Esophagus muscularis mucosa (tissue), 4 donors: ENCODE data around the gene GNS. TPM values are rescaled to one million over a fixed set of nuclear protein-coding genes. Genes with fewer than 3 reads are reported as not detected.
"Not testable (repeated sequence)": the region's sequence is repeated elsewhere in the genome, so short reads cannot be mapped to it uniquely, and the experiment has no call there.

ENCODE experiments used
- DNase-seq: peaks from one replicate; pipeline ENCODE4 v3.0.0-alpha.2; 2017; ENCODE audit errors: extremely low spot score
- H3K27ac ChIP-seq, 4 donors: fragments of 200-600 bp; sonication (generic); replicated peaks in 1 of 4; 1 replicate in 3 of 4; 2 replicates in 1 of 4; pipeline ENCODE4 v1.5.1; 2016 to 2019; ENCODE audit warnings: mild to moderate bottlenecking in 1 of 4
- H3K27me3 ChIP-seq, 4 donors: fragments of 200-600 bp; sonication (generic); one replicate each; pipeline versions ENCODE4 v1.5.1 to v1.6.0; 2016 to 2019
- H3K36me3 ChIP-seq, 4 donors: fragments of 200-600 bp; sonication (generic); one replicate each; pipeline ENCODE4 v1.5.1; 2016 to 2019
- H3K4me1 ChIP-seq, 4 donors: fragments of 200-600 bp; sonication (generic); one replicate each; pipeline ENCODE4 v1.5.1; 2016 to 2019
- H3K4me3 ChIP-seq, 4 donors: fragments of 200-600 bp; sonication (generic); 1 replicate in 2 of 4; 2 replicates in 2 of 4; pipeline ENCODE4 v1.5.1; 2016 to 2019; ENCODE audit warnings: mild to moderate bottlenecking in 4 of 4, moderate library complexity in 1 of 4
- H3K9me3 ChIP-seq, 4 donors: fragments of 200-600 bp; sonication (generic); 1 replicate in 3 of 4; 2 replicates in 1 of 4; pipeline ENCODE4 v1.5.1; 2016 to 2019
- EP300 ChIP-seq: sonication (generic); formaldehyde crosslinking; IDR thresholded peaks from one replicate; pipeline ENCODE4 v1.6.1; 2017; ENCODE audit warnings: antibody characterized with exemption
- POLR2A ChIP-seq: fragments of 450-650 bp; IDR thresholded peaks from one replicate; pipeline ENCODE4 v1.6.1; 2017; ENCODE audit warnings: antibody characterized with exemption, moderate library complexity, mild to moderate bottlenecking, low read depth
- POLR2AphosphoS5 ChIP-seq, 2 donors: sonication (generic); formaldehyde crosslinking; IDR thresholded peaks; one replicate each; pipeline ENCODE4 v1.6.1; 2017; ENCODE audit warnings: antibody characterized with exemption in 2 of 2
- WGBS: methylation state at CpG from one replicate; pipeline ENCODE4 v1.1.5; 2018; 5-methylcytosine and 5-hydroxymethylcytosine counted together
- intact Hi-C: fragments of 100-400 bp; cut with DNase I; formaldehyde crosslinking; loops from one replicate; pipeline ENCODE4 v1.15.1; 2023
- total RNA-seq, 4 donors: library from RNA; depleted of rRNA; stranded (reverse); fragments of >200 nt; gene quantifications; one replicate each; pipeline versions ENCODE4 v1.1.0 to v1.2.1, GENCODE V29; 2016
- TF ChIP-seq, protein P1 (sequence below), 3 experiments: fragments of 200-600 bp in 2 of 3; fragments of 450-650 bp in 1 of 3; sonication (generic) in 2 of 3; IDR thresholded peaks; one replicate each; pipeline ENCODE4 v1.5.1; 2017 to 2019; ENCODE audit warnings: antibody characterized with exemption in 3 of 3, mild to moderate bottlenecking in 2 of 3, moderate library complexity in 1 of 3

Gene GNS
- total RNA-seq, 4 donors from 2014 or later: 71.0 to 92.9 (median 89.9) TPM

DNA sequence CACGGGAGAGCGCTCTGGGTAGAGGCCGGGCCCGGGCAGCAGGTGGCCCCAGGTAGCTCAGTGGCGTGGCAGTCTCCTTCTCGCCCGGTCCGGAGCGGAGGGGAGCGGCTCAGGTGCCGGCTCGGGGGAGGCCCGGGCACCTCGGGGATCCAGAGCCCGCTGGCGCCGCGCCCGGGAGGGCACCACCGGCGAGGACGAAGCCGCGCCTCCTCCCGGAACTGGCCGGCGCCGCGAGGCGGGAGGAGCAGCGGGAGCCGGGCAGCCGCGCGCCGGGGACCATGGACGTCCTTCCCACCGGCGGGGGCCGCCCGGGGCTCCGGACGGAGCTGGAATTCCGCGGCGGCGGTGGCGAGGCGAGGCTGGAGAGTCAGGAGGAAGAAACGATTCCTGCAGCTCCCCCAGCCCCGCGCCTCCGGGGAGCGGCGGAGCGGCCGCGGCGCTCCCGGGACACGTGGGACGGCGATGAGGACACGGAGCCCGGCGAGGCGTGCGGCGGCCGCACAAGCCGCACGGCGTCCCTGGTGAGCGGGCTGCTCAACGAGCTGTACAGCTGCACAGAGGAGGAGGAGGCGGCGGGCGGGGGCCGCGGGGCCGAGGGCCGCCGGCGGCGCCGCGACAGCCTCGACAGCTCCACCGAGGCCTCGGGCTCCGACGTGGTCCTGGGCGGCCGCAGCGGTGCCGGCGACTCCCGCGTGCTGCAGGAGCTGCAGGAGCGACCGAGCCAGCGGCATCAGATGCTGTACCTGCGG lies 21.5 kb upstream of the GNS start:
- intact Hi-C loops: no loop called here
- H3K27ac ChIP-seq: peak overlapping the region in 3 of 4 donors; percentile 44 to 57 (median 53)
- DNase-seq: no peak
- no peak for TF ChIP-seq POLR2A
- no peak for TF ChIP-seq POLR2AphosphoS5 (IDR thresholded peaks at IDR 0.05)
- TF ChIP-seq, protein P1, sequence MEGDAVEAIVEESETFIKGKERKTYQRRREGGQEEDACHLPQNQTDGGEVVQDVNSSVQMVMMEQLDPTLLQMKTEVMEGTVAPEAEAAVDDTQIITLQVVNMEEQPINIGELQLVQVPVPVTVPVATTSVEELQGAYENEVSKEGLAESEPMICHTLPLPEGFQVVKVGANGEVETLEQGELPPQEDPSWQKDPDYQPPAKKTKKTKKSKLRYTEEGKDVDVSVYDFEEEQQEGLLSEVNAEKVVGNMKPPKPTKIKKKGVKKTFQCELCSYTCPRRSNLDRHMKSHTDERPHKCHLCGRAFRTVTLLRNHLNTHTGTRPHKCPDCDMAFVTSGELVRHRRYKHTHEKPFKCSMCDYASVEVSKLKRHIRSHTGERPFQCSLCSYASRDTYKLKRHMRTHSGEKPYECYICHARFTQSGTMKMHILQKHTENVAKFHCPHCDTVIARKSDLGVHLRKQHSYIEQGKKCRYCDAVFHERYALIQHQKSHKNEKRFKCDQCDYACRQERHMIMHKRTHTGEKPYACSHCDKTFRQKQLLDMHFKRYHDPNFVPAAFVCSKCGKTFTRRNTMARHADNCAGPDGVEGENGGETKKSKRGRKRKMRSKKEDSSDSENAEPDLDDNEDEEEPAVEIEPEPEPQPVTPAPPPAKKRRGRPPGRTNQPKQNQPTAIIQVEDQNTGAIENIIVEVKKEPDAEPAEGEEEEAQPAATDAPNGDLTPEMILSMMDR (IDR thresholded peaks at IDR 0.05): no peak
- no peak for TF ChIP-seq EP300
- H3K36me3 ChIP-seq: no peaks in the 10 kb centered on the region
- H3K27me3 ChIP-seq: peaks cover 6 to 55% (median 24%) of the 10 kb centered on the region in 4 donors
- H3K4me1 ChIP-seq: peaks cover 7 to 26% (median 21%) of the 10 kb centered on the region in 4 donors
- peaks cover 0 to 9% (median 2%) of the 10 kb centered on the region in 4 donors for H3K9me3 ChIP-seq
- 1% methylated on average over 28 of the region's 103 CpGs for WGBS
- peak overlapping the region; percentile 63 to 77 (median 66) for H3K4me3 ChIP-seq

DNA sequence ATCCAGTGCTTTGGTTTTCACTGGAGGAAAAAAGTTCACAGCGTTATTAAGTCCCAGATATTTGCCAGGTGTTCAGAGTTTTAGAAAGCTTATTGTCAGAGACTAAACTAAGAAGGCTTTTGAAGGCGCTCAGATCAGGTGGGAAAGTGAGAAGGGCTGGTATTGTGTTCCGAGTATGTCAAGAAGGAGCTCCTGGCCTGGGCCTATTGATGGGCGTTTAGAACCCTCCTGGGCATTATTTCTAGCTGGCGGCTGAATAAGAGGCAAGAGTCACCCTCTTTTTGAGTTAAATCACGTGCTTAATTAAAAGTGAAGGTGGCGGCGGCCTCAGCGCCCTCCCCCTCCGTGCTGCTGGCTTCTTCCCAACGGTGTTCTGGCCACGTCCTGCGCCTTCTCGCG lies 20.9 kb upstream of the GNS start:
- Histone ChIP-seq H3K27me3 (peaks cover 6 to 49% (median 23%) of the 10 kb centered on the region in 4 donors), H3K36me3 (no peaks in the 10 kb centered on the region), H3K4me1 (peaks cover 7 to 26% (median 21%) of the 10 kb centered on the region in 4 donors), H3K27ac (peak overlapping the region in 3 of 4 donors; percentile 44 to 57 (median 53)), H3K4me3 (peak overlapping the region; percentile 63 to 77 (median 66)), H3K9me3 (peaks cover 0 to 14% (median 6%) of the 10 kb centered on the region in 4 donors)
- 26% methylated on average over 8 of the region's 15 CpGs for WGBS
- TF ChIP-seq, protein P1 (IDR thresholded peaks at IDR 0.05): no peak
- TF ChIP-seq EP300 (no peak), POLR2A (no peak), POLR2AphosphoS5 (IDR thresholded peaks at IDR 0.05) (no peak)
- intact Hi-C loops: no loop called here
- DNase-seq: no peak

DNA sequence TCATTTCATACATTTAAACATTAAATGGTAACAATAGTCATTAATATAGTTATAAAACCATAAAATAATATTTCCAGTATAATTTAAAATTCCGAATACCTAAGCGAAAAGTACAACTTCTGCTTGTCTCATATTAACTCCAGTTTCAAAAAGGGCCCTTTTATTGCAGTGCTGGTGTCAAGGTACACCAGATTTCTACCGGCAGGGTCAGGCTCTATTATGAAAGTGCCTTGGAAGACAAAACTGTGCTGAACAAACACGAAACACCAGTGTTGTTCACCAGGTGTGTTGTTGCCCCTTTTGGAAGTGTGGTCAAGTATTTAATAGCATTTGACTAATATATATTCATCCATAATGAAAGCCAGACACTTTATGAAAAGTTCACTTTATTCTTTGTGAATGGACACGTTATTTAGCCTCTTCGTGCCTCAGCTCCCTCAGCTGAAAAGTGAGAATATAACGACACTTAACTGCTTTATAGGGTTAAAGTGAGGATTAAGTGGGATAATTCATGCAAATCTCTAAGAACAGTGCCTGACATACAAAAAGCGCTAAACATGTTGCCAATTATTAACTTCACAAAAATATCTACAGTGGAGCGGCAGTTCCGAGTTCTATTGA lies 20.3 kb upstream of the GNS start:
- no peak for DNase-seq
- H3K27ac ChIP-seq: no peak overlapping the region
- H3K36me3 ChIP-seq: no peaks in the 10 kb centered on the region
- H3K27me3 ChIP-seq: peaks cover 6 to 43% (median 23%) of the 10 kb centered on the region in 4 donors
- no peak overlapping the region for H3K4me3 ChIP-seq
- intact Hi-C loops: no loop called here
- H3K9me3 ChIP-seq: peaks cover 0 to 21% (median 11%) of the 10 kb centered on the region in 4 donors
- 83% methylated on average over 10 of the region's 10 CpGs for WGBS
- TF ChIP-seq POLR2A (no peak), EP300 (no peak), POLR2AphosphoS5 (IDR thresholded peaks at IDR 0.05) (no peak)
- TF ChIP-seq, protein P1 (IDR thresholded peaks at IDR 0.05): no peak
- peaks cover 7 to 26% (median 21%) of the 10 kb centered on the region in 4 donors for H3K4me1 ChIP-seq

DNA sequence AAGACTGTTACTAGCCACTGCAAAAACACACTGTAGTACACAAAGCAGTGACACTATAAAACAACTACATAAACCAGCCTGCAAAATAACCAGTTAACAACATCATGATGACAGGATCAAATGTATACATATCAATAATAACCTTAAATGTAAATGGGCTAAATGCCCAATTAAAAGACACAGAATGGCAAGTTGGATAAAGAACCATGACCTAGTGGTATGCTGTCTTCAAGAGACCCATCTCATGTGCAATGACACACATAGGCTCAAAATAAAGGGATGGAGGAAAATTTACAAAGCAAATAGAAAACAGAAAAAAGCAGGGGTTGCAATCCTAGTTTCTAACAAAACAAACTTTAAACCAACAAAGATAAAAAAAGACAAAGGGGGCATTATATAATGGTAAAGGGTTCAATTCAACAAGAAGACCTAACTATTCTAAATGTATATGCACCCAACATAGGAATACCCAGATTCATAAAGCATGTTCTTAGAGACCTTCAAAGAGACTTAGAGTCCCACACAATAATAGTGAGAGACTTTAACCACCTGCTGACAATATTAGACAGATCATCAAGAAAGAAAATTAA lies 16.0 kb upstream of the GNS start:
- H3K4me1 ChIP-seq, H3K27me3 ChIP-seq, H3K27ac ChIP-seq, H3K36me3 ChIP-seq, H3K4me3 ChIP-seq, DNase-seq, intact Hi-C loops: not testable (repeated sequence)
- H3K9me3 ChIP-seq: peaks cover 0 to 22% (median 14%) of the 10 kb centered on the region in 4 donors

DNA sequence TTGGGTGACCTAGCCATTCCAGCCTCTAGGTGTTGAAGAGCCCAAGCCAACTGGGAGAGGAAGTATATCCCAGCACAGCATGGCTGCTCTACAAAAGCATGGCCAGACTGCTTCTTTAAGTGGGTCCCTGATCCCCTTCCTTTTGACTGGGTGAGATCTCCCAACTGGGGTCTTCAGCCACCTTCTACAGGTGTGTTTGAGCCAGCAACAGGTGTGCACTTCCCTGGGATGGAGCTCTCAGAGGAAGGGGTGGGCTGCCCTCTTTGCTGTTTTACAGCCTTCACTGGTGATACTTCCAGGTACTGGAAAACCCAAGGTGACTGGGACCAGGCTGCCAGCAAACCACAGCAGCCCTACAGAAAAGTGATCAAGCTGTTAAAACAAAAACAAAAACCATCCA lies 14.2 kb upstream of the GNS start:
- Histone ChIP-seq H3K4me1 (no peaks in the 10 kb centered on the region), H3K27ac (no peak overlapping the region), H3K27me3 (no peaks in the 10 kb centered on the region), H3K4me3 (no peak overlapping the region), H3K9me3 (peaks cover 0 to 22% (median 14%) of the 10 kb centered on the region in 4 donors), H3K36me3 (no peaks in the 10 kb centered on the region)
- no peak for DNase-seq
- intact Hi-C loops: no loop called here
- TF ChIP-seq, protein P1 (IDR thresholded peaks at IDR 0.05): no peak
- TF ChIP-seq EP300: no peak
- TF ChIP-seq POLR2A: no peak
- TF ChIP-seq POLR2AphosphoS5 (IDR thresholded peaks at IDR 0.05): no peak
